ENCODE data around the gene GPC5. TPM values are rescaled to one million over a fixed set of nuclear protein-coding genes. Genes with fewer than 3 reads are reported as not detected.

Gene GPC5
- total RNA-seq, 1 donor from 2014 or later: 8.7 TPM

GRCh38 chr13:91698767-91699166 is 300.3 kb downstream of the GPC5 start:
- H3K4me3 ChIP-seq: no peak overlapping the region
- H3K27me3 ChIP-seq (ENCODE audit: low read depth): no peaks in the 10 kb centered on the region
- DNase-seq (no peak), ATAC-seq (no peak)
- no peaks in the 10 kb centered on the region for H3K36me3 ChIP-seq
- no peaks in the 10 kb centered on the region for H3K4me1 ChIP-seq
- no peak for TF ChIP-seq CTCF (IDR thresholded peaks at IDR 0.05)
- intact Hi-C loops (cut with DNase I): no loop called here
- no peak overlapping the region for H3K27ac ChIP-seq
- no peaks in the 10 kb centered on the region for H3K9me3 ChIP-seq

- intact Hi-C loops (cut with DNase I): no loop called here
- no peak overlapping the region for H3K4me3 ChIP-seq
- H3K36me3 ChIP-seq: no peaks in the 10 kb centered on the region
- no peaks in the 10 kb centered on the region for H3K4me1 ChIP-seq
- no peaks in the 10 kb centered on the region for H3K9me3 ChIP-seq
- DNase-seq (no peak), ATAC-seq (no peak)
- H3K27me3 ChIP-seq (ENCODE audit: low read depth): no peaks in the 10 kb centered on the region
- TF ChIP-seq CTCF (IDR thresholded peaks at IDR 0.05): no peak
- H3K27ac ChIP-seq: no peak overlapping the region
These were observed 301.4 kb downstream of the GPC5 start for GRCh38 chr13:91699863-91700262.

- intact Hi-C loops (cut with DNase I): no loop called here
- no peaks in the 10 kb centered on the region for H3K27me3 ChIP-seq (ENCODE audit: low read depth)
- no peaks in the 10 kb centered on the region for H3K4me1 ChIP-seq
- no peaks in the 10 kb centered on the region for H3K9me3 ChIP-seq
- no peaks in the 10 kb centered on the region for H3K36me3 ChIP-seq
- no peak overlapping the region for H3K27ac ChIP-seq
- H3K4me3 ChIP-seq: no peak overlapping the region
- ATAC-seq (peak in 1 of 2 donors; percentile 36), DNase-seq (no peak)
- TF ChIP-seq CTCF (IDR thresholded peaks at IDR 0.05): no peak
These were observed 303.6 kb downstream of the GPC5 start for GRCh38 chr13:91701975-91702374.

- H3K4me1 ChIP-seq: no peaks in the 10 kb centered on the region
- no peak overlapping the region for H3K4me3 ChIP-seq
- H3K27me3 ChIP-seq (ENCODE audit: low read depth): no peaks in the 10 kb centered on the region
- TF ChIP-seq CTCF (IDR thresholded peaks at IDR 0.05): no peak
- DNase-seq (no peak), ATAC-seq (no peak)
- H3K27ac ChIP-seq: no peak overlapping the region
- intact Hi-C loops (cut with DNase I): no loop called here
- no peaks in the 10 kb centered on the region for H3K36me3 ChIP-seq
- H3K9me3 ChIP-seq: no peaks in the 10 kb centered on the region
These were observed 304.0 kb downstream of the GPC5 start for GRCh38 chr13:91702411-91702810.

- DNase-seq (no peak), ATAC-seq (no peak)
- Histone ChIP-seq H3K9me3 (no peaks in the 10 kb centered on the region), H3K27me3 (ENCODE audit: low read depth) (no peaks in the 10 kb centered on the region), H3K4me1 (no peaks in the 10 kb centered on the region), H3K4me3 (no peak overlapping the region), H3K36me3 (no peaks in the 10 kb centered on the region), H3K27ac (no peak overlapping the region)
- intact Hi-C loops (cut with DNase I): no loop called here
- no peak for TF ChIP-seq CTCF (IDR thresholded peaks at IDR 0.05)
These were observed 306.0 kb downstream of the GPC5 start for GRCh38 chr13:91704398-91704797.

- Histone ChIP-seq H3K36me3 (no peaks in the 10 kb centered on the region), H3K4me1 (no peaks in the 10 kb centered on the region)
These were observed 310.1 kb downstream of the GPC5 start for GRCh38 chr13:91708558-91708957.

More at GRCh38 chr13:91708558-91708957, 310.1 kb downstream of the GPC5 start:
- Histone ChIP-seq H3K27me3 (ENCODE audit: low read depth) (no peaks in the 10 kb centered on the region), H3K9me3 (no peaks in the 10 kb centered on the region), H3K4me3 (no peak overlapping the region), H3K27ac (no peak overlapping the region)
- DNase-seq: no peak
- no peak for TF ChIP-seq CTCF (IDR thresholded peaks at IDR 0.05)
- ATAC-seq: no peak
- intact Hi-C loops (cut with DNase I): no loop called here
